Right atrium auricular region (tissue), 2 donors: Measurements from ENCODE around the gene ALKBH4. TPM values are rescaled to one million over a fixed set of nuclear protein-coding genes. Genes with fewer than 3 reads are reported as not detected.

ENCODE experiments used
- DNase-seq: peaks from one replicate; pipeline ENCODE4 v3.0.0-alpha.2; 2019; ENCODE audit warnings: low spot score
- H3K27ac ChIP-seq, 2 donors: fragments of 200-600 bp; sonication (generic); 1 replicate in 1 of 2; 2 replicates in 1 of 2; pipeline ENCODE4 v1.5.1; 2016 to 2019
- H3K27me3 ChIP-seq, 2 donors: fragments of 200-600 bp; sonication (generic); one replicate each; pipeline versions ENCODE4 v1.5.1 to v1.6.0; 2017 to 2019
- H3K36me3 ChIP-seq: fragments of 200-600 bp; sonication (generic); one replicate; pipeline ENCODE4 v1.5.1; 2016
- H3K4me1 ChIP-seq, 2 donors: fragments of 200-600 bp; sonication (generic); one replicate each; pipeline versions ENCODE4 v1.5.1 to v1.6.0; 2017 to 2019
- H3K4me3 ChIP-seq, 2 donors: fragments of 200-600 bp; sonication (generic); 1 replicate in 1 of 2; 2 replicates in 1 of 2; pipeline ENCODE4 v1.5.1; 2017 to 2019; ENCODE audit warnings: mild to moderate bottlenecking in 1 of 2, moderate library complexity in 1 of 2
- H3K9me3 ChIP-seq, 2 donors: fragments of 200-600 bp; sonication (generic); one replicate each; pipeline ENCODE4 v1.5.1; 2019
- total RNA-seq, 2 donors: library from RNA; depleted of rRNA; stranded (reverse); fragments of >200 nt; gene quantifications; one replicate each; pipeline ENCODE4 v1.1.0, GENCODE V29; 2016
- TF ChIP-seq, protein P1 (sequence below), 2 donors: fragments of 200-600 bp; sonication (generic); IDR thresholded peaks; one replicate each; pipeline ENCODE4 v1.5.1; 2019; ENCODE audit warnings: antibody characterized with exemption in 2 of 2

The ALKBH4 gene
- total RNA-seq, 2 donors from 2014 or later: 10.8 to 16.8 TPM

DNA sequence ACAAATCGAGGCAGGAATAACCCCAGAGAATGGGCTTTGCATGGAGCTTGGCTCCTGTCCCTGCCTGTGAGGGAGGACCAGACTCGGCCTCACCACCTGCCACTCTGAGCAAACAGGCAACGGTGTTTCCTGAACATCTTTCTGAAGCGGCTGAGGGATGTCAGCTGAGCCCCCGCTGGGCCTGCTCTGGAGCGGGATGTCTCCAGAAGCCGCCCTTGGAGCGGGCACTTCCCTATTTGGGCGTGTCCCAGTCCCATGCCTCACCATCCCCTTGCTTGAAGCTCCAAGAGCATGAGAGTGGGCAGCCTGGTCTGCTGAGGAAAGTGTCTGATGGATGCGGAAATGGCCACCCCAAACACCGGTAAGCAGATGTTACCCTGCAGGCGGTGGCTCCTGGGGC, 10.2 kb downstream of the ALKBH4 start:
- Histone ChIP-seq H3K9me3 (no peaks in the 10 kb centered on the region), H3K36me3 (peaks cover 31% of the 10 kb centered on the region), H3K4me3 (no peak overlapping the region), H3K4me1 (no peaks in the 10 kb centered on the region), H3K27me3 (no peaks in the 10 kb centered on the region), H3K27ac (no peak overlapping the region)
- TF ChIP-seq, protein P1, sequence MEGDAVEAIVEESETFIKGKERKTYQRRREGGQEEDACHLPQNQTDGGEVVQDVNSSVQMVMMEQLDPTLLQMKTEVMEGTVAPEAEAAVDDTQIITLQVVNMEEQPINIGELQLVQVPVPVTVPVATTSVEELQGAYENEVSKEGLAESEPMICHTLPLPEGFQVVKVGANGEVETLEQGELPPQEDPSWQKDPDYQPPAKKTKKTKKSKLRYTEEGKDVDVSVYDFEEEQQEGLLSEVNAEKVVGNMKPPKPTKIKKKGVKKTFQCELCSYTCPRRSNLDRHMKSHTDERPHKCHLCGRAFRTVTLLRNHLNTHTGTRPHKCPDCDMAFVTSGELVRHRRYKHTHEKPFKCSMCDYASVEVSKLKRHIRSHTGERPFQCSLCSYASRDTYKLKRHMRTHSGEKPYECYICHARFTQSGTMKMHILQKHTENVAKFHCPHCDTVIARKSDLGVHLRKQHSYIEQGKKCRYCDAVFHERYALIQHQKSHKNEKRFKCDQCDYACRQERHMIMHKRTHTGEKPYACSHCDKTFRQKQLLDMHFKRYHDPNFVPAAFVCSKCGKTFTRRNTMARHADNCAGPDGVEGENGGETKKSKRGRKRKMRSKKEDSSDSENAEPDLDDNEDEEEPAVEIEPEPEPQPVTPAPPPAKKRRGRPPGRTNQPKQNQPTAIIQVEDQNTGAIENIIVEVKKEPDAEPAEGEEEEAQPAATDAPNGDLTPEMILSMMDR (IDR thresholded peaks at IDR 0.05): no peak
- no peak for DNase-seq

- no peaks in the 10 kb centered on the region for H3K27me3 ChIP-seq
- TF ChIP-seq, protein P1 (IDR thresholded peaks at IDR 0.05): no peak
- H3K9me3 ChIP-seq: no peaks in the 10 kb centered on the region
- H3K4me3 ChIP-seq: no peak overlapping the region
- no peaks in the 10 kb centered on the region for H3K4me1 ChIP-seq
- no peak overlapping the region for H3K27ac ChIP-seq
- no peak for DNase-seq
- H3K36me3 ChIP-seq: peaks cover 23% of the 10 kb centered on the region
These were observed 11.3 kb downstream of the ALKBH4 start for GRCh38 chr7:102453319-102453718.

DNA sequence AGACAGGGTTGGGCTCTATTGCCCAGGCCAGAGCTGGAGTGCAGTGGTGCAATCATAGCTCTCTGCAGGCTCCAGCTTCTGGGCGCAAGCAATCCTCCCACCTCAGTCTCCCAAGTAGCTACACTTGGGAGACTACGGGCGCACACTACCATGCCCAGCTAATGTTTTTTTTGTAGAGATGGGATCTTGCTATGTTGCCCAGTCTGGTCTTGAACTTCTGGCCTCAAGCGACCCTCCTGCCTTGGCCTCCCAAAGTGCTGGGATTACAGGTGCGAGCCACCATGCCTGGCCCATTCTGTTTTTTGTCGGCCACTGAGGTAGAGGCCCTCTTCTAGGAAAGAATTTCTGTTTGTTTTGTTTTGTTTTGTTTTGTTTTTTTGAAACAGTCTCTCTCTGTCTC, 12.2 kb downstream of the ALKBH4 start:
- TF ChIP-seq, protein P1 (IDR thresholded peaks at IDR 0.05): no peak
- Histone ChIP-seq H3K4me1 (no peaks in the 10 kb centered on the region), H3K27ac (no peak overlapping the region), H3K9me3 (no peaks in the 10 kb centered on the region), H3K4me3 (no peak overlapping the region), H3K27me3 (no peaks in the 10 kb centered on the region), H3K36me3 (peaks cover 14% of the 10 kb centered on the region)
- DNase-seq: no peak

DNA sequence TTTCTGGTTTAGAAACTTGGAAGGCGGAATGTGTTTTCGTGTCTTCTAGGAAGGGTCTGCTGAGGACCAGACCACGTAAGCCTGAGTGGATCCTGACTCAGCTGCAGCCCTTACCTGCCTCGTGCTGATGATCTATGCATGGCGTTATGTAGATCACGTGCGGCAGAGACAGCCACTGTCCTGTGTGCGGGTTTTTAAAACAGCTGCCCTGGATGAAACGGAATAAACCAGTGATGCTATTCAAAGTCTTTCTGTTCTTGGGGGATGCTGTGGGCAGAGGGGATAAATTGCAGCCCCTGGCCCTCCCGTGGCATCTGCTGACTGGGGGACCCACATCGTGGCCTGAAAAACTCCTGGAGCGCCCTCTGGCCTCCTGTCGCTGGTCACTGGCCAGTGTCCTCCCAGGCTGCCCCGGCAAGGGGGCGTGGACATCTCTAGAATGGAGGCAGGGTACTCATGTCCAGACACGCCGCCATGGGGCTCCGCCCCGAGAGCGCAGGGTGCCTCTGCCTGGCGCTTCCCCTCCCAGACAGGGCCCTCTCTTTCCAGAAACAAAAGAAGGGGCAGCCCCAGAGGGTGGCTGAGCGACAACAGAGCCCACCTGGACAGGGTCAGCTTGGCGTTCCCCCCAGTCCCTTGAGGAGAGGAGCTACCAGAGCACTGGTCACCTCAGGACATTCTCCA, 13.2 kb downstream of the ALKBH4 start:
- Histone ChIP-seq H3K4me3 (no peak overlapping the region), H3K27ac (no peak overlapping the region), H3K27me3 (no peaks in the 10 kb centered on the region), H3K9me3 (no peaks in the 10 kb centered on the region), H3K36me3 (peaks cover 5% of the 10 kb centered on the region), H3K4me1 (no peaks in the 10 kb centered on the region)
- DNase-seq: no peak
- TF ChIP-seq, protein P1 (IDR thresholded peaks at IDR 0.05): no peak

- TF ChIP-seq, protein P1 (IDR thresholded peaks at IDR 0.05): no peak
- Histone ChIP-seq H3K27me3 (no peaks in the 10 kb centered on the region), H3K9me3 (no peaks in the 10 kb centered on the region), H3K36me3 (no peaks in the 10 kb centered on the region), H3K4me1 (no peaks in the 10 kb centered on the region), H3K4me3 (no peak overlapping the region), H3K27ac (no peak overlapping the region)
- DNase-seq: no peak
These were observed 14.4 kb downstream of the ALKBH4 start for GRCh38 chr7:102450242-102450641.

GRCh38 chr7:102449136-102449535, 15.5 kb downstream of the ALKBH4 start:
- no peaks in the 10 kb centered on the region for H3K27me3 ChIP-seq

More at GRCh38 chr7:102449136-102449535, 15.5 kb downstream of the ALKBH4 start:
- TF ChIP-seq, protein P1 (IDR thresholded peaks at IDR 0.05): no peak
- Histone ChIP-seq H3K27ac (no peak overlapping the region), H3K4me1 (no peaks in the 10 kb centered on the region), H3K4me3 (no peak overlapping the region), H3K36me3 (no peaks in the 10 kb centered on the region), H3K9me3 (no peaks in the 10 kb centered on the region)
- DNase-seq: no peak
